NCI-H82 treated with DMSO at 0.1 percent for 48 hours (cell line): Measurements from ENCODE around the gene RASEF.
"Not testable (repeated sequence)": the region's sequence is repeated elsewhere in the genome, so short reads cannot be mapped to it uniquely, and the experiment has no call there.

Experiments used
- DNase-seq: peaks from one replicate; lab custom pipeline; 2025; ENCODE audit not compliant: unreplicated experiment; lab: John Stamatoyannopoulos, UW

RASEF gene

DNA sequence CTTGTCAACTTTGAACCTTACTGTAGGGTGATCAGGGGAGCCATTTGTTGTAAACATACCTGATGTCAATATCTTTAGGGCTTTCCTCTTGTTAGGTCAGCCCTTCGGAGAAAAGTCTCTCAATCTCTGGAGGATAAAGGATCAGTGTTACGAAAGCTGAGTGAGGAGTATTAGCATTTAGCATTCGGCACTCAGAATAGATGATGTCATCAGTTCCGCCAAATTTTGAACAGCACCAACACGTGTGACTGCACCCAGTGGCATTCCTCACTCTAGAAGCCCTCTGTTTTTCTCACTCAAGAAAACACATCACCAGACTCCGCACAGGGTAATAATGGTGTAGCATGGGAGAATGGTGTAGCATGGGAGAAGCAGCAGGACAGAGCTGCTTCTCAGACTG lies 87.8 kb downstream of the RASEF start:
- DNase-seq, result no peak

DNA sequence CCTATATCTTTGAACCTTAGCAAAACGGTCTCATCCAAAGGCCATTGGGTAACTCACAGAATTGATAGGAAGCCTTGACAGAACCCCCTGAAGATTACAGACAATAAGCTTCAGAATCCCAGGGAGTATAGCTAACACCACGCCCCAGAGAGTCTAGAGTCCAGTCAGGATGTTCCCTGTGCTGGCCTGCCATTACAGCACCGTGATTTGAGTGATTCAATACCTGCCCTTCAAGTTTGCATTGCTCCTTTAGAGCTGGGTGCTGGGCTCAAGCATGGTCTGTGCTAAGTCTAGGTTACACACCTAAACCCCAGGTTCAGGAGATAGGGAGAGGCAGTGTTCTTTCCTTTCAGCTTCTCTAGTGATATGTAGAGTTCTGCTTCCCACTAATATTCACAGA lies 90.5 kb downstream of the RASEF start:
- no peak for DNase-seq

DNA sequence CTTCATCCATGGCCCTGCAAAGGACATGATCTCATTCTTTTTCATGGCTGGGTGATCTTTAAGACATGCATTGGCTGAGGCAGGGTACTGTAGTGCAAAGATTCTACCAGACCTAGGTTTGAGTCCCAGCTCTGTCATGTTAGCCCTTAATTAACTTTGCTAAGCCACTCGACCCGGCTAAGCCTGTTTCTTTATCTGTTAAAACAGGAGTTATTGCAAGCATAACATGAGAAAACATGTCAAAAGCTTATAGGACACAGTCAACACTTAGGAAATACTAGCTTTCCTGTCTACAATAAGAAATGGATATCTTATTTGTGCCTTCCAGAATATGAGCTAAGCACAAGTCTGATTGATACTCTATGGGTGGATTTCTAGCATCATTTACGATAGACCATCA lies 92.6 kb downstream of the RASEF start:
- DNase-seq, result no peak

DNA sequence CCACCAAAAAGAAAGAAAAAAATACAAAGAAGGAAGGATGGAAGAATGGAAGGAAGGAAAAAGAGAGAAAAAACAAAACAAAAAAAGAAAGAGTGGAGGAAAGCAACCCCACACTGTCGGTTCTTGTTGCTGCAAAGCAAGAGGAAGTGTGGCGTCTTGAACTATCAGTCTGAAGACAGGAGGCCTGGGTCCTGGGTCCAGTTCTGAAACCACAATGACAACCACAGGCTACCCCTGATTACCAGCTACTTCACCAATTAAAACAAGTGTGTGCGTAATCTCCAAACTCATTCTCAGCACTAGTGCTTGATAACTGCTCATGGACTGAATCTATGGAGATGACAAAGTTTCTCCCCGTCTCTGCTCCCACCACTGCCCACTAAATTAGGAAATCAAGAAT lies 93.7 kb downstream of the RASEF start:
- DNase-seq, result no peak

DNA sequence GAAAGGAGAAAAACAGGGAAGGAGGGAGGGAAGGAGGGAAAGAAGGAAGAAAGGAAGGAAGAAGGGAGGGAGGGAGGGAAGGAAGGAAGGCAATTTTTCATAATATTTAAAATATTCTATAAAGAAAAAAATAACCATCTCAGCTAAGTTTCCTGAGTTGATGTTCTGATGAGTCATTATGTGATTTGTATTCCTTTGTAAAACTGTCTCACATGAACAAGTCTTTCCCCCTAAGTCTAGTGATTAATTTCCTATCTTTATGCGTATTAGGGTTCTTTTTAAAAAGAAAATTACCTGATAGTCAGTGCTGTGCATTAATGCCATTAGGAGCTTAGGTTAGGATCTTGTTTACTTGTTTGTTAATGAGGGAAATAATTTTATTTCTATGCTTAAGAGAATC lies 94.1 kb downstream of the RASEF start:
- no peak for DNase-seq

DNA sequence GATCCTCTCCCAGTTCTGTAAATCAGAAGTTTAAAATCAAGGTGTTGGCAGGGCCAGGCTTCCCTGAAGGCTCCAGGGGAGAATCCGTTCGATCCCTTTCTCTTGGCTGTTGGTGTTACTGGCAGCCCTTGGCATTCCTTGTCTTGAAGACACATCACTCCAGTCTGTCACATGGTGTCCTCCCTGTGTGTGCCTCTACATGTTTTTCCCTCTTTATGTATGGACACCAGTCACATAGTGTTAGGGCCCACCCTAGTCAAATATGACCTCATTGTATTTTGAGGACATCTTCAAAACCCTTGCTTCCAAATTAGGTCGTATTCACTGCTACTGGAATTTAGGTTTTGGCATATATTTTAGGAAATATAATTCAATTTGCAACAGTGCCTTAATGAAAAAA lies 94.6 kb downstream of the RASEF start:
- DNase-seq, result no peak

DNA sequence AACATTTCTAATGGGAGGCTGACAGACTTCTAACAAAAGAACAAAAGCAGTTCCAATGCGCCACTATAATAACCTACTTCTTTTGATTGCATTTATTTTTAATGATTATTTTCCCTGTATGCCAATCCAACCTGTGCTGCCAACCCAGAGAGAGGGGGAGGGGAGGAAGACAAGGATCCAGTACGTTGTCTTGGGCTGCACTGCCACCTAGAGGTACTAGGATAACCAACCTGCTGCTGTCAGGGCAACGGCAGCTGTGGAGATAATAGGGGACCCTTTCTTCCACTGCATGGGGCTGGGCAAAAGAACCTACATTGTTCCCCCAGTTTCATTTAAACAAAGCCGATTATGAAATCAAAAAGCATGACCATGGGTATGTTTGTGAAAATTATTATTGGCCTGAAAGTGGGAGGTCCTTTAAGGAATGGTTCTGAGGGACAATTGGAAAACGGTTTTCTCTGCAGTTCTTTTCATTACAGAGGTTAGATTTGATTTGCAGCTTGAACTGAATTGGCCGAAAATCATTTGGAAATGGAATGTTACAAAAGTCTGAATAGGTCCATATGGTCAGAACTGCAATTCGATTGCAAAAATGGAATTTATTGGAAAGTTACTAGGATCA lies 101.3 kb downstream of the RASEF start:
- DNase-seq, result peak; percentile 60

DNA sequence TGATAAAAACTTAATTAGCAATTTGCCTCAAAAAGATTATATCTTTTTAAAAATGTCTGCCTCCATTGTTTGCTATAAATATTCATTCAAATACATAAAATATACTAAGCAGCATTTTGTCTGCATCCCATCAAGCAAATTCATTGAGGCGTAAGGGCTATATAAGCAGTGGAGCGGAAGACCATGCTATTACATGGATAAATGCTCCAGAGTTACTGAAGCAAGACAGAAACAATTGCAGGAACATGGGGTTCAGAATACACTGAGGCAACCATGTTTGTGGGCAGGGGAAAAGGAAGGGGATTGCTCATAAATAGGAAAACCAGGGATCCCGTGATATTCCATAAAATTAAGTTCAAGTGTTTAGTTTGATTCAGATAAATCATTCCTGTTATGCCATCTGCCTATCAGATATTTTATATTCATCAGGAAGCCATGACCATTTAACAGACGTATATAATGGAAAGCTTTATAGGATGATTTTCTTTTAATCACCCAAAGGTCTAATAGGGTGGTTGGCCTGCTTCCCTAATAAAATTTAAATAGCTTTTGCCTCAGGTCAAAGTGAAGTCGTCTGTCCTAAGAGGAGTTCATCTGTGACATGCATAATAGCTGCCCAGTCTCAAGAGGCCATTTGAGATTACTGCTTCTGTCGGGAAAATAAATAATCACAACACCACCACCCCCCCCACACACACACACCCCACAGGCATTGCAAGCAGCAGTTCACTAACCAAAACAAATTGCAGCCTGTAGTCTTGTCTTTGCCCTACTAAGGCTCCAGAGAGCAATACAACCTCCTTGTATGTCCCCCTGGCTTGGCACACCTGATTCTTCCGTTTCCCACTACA lies 105.2 kb downstream of the RASEF start:
- no peak for DNase-seq

DNA sequence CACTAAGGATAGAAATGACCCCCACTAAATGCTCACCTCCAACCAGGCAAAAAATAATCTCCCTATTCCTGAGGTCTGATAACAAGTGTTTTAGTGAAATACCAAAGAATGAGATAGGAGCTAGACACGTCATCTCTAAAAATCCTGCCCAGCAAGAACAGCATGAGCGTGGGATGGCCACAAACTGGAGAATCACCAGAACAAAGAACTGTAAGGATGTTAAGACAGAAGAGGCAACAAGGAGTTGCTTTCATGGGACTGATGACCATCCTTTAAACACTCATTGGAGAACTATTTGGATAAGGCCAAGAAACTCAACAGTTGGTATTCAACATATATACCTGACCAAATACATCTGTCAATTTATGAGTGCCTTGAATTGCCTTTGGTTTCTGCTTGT lies 113.7 kb downstream of the RASEF start:
- DNase-seq, result no peak

DNA sequence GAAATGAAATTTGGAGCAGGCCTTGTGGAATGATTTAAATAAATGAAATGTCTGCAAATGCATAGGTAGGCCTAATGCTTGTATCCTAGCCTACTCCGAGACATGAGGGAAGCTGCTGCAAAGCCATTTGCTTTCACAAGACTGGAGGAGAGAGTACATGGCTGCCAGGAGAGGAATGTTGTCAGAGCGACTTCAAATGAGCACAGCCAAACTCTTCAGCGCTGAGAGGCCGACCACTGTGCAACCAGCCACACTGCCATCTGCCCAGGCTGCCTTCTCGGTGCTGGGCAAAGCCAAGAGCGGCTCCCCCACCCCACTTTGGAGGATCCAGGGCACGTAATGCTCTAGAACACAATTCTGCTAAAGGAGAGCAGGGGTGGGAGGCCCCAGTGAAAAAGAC lies 122.6 kb downstream of the RASEF start:
- no peak for DNase-seq

DNA sequence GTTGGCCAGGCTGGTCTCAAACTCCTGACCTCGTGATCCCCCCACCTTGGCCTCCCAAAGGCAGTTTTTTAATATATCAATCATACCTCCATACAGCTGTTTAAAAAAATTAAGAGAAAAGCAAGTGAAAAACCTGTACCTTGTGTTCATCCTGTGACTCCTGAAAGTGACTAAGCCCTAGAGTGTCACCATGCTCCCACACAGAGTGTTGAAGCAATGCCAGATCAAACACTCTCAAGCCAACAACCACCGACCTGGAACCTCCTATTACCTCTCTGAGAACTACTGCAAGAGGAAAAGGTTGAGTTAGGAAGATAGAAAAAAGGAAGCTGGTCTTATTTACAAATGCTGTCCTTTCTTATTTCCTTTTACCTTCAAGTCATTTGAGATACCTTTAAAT lies 123.5 kb downstream of the RASEF start:
- no peak for DNase-seq

DNA sequence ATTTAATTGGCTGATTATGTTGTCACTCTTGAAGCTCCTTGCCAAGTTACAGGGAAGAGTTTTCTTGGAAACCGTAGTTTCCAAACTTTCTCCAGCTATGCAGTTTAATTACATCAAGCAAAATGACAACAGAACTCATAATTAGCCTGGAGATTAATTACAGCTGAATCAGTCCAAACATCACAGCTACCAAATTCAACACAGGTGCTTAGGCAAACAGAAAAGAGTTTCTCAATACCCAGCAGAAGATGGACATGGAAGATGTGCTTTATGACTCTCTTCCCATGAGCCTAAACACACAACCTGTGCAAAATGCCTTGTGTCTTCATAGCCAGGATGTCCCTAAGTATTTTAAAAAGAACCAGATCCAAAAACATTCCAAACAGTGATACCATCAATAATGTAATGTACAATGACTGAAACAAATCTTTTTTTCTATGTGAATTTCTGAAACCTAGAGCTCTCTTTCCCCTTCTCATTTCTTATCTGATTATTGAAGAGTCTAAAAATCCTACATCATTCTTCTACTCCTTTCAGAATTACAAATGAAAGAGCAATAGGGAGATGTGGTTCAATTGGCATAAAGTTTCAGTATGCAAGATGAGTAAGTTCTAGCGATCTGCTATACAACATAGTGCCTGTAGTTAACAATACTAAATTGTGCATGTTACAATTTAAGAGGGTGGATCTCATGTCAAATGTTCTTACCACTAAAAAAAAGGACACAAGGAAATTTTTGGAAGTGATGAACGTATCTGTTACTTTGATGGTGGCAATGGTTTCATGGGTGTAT lies 124.3 kb downstream of the RASEF start:
- DNase-seq, result no peak

DNA sequence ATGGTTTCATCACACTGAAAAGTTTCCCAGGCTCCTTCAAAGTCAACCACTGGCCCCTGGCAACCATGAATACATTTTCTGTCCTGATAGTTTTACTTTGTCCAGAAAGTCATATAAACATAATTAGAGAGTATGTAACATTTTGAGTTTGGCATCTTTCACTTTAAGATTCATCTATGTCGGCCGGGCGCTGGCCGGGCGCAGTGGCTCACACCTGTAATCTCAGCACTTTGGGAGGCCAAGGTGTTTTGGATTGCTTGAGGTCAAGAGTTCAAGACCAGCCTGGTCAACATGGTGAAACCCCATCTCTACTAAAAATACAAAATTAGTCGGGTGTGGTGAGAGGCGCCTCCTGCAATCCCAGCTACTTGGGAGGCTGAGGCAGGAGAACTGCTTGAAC lies 126.4 kb downstream of the RASEF start:
- not testable (repeated sequence) for DNase-seq

DNA sequence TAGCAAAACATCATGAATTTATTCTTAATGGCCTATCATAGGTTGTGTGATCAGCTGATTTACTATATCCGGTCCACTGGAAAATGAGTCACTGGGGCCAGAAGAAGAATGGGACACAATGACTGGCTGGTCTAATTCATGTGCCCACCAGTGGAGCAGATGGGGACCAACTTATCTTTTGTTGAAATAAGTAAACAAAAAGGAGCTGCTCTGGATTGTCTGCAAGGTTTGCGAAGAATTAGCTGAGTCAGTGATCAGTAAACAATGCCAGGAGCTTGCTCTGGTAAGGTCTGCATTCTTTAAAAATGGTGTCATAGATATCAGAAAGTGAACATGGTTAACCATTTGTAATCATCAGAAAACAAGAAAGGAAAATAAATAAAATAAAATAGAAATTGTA lies 128.0 kb downstream of the RASEF start:
- no peak for DNase-seq

DNA sequence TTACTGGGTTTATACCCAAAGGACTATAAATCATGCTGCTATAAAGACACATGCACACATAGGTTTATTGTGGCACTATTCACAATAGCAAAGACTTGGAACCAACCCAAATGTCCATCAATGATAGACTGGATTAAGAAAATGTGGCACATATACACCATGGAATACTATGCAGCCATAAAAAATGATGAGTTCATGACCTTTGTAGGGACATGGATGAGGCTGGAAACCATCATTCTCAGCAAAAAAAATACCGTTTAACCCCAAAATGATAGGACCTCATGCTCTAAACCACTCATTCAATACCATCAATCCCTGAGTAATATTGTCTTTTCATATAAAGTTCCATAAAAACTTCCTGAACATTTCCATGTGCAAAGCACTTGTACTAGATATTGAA lies 128.9 kb downstream of the RASEF start:
- DNase-seq, result not testable (repeated sequence)

DNA sequence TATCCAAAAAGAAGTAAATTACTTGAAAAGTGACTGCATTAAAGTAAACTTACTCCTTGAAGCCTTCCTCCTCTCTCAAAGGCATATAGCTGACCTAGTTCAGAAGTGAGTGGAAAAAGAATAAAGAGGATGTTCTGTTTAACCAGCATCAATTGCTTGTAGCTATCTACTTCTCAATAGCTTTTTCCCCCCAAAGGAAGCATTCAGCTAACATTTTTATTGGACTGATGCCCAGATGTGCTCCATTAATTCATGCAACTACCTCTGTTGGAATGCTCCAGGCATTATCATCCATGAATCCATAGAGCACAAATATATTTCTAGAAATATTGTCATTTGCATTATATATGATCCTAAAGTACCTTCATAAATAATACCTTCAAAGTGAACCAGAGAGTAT lies 132.8 kb downstream of the RASEF start:
- no peak for DNase-seq
